Neural progenitor cell (in vitro differentiated cells): ENCODE results near the gene GYS2. TPM values are rescaled to one million over a fixed set of nuclear protein-coding genes. Genes with fewer than 3 reads are reported as not detected.
"Not testable (repeated sequence)": the region's sequence is repeated elsewhere in the genome, so short reads cannot be mapped to it uniquely, and the experiment has no call there.

Experiments
- DNase-seq: peaks from one replicate; pipeline ENCODE4 v3.0.0-alpha.2; 2016; ENCODE audit warnings: low spot score
- H2AFZ ChIP-seq: fragments of 200-600 bp; sonication (generic); replicated peaks from 2 replicates; pipeline ENCODE4 v1.6.1; 2016; ENCODE audit warnings: antibody characterized with exemption
- H3F3A ChIP-seq: fragments of 200-600 bp; sonication (generic); 2 replicates; pipeline ENCODE4 v1.6.1; 2016; ENCODE audit warnings: antibody characterized with exemption, low read depth
- H3K27ac ChIP-seq: fragments of 200-600 bp; sonication (generic); 2 replicates; pipeline ENCODE4 v1.5.1; 2016; ENCODE audit warnings: mild to moderate bottlenecking
- H3K27me3 ChIP-seq: fragments of 200-600 bp; sonication (generic); 2 replicates; pipeline ENCODE4 v1.6.1; 2016; ENCODE audit warnings: mild to moderate bottlenecking, moderate library complexity
- H3K36me3 ChIP-seq: fragments of 200-600 bp; sonication (generic); 2 replicates; pipeline ENCODE4 v1.5.1; 2016
- H3K4me1 ChIP-seq: fragments of 200-600 bp; sonication (generic); 2 replicates; pipeline ENCODE4 v1.6.1; 2016; ENCODE audit warnings: mixed run types
- H3K4me2 ChIP-seq: fragments of 200-600 bp; sonication (generic); 2 replicates; pipeline ENCODE4 v1.6.1; 2016
- H3K4me3 ChIP-seq: fragments of 200-600 bp; sonication (generic); 2 replicates; pipeline ENCODE4 v1.5.1; 2016
- H3K79me2 ChIP-seq: fragments of 200-600 bp; sonication (generic); 2 replicates; pipeline ENCODE4 v1.6.1; 2016; ENCODE audit warnings: low read depth
- H3K9ac ChIP-seq: fragments of 200-600 bp; sonication (generic); 2 replicates; pipeline ENCODE4 v1.6.1; 2016
- H3K9me3 ChIP-seq: fragments of 200-600 bp; sonication (generic); 2 replicates; pipeline ENCODE4 v1.5.1; 2016; ENCODE audit warnings: low read depth
- H4K20me1 ChIP-seq: fragments of 200-600 bp; sonication (generic); 2 replicates; pipeline ENCODE4 v1.6.1; 2016; ENCODE audit warnings: low read depth
- H3K27ac Mint-ChIP-seq: 3 replicates; pipeline ENCODE4 v1.8.0; 2021; ENCODE audit warnings: mixed read lengths
- H3K27me3 Mint-ChIP-seq: 2 replicates; pipeline ENCODE4 v1.8.0; 2022; ENCODE audit warnings: low read depth, mild to moderate bottlenecking, inconsistent platforms, moderate library complexity, mixed read lengths; ENCODE audit not compliant: insufficient read depth
- H3K36me3 Mint-ChIP-seq: 3 replicates; pipeline ENCODE4 v1.8.0; 2021; ENCODE audit warnings: mixed read lengths
- H3K4me1 Mint-ChIP-seq: 3 replicates; pipeline ENCODE4 v1.8.0; 2021; ENCODE audit warnings: mixed read lengths
- H3K4me3 Mint-ChIP-seq: 3 replicates; pipeline ENCODE4 v1.8.0; 2021; ENCODE audit warnings: mild to moderate bottlenecking, moderate library complexity, mixed read lengths
- H3K9me3 Mint-ChIP-seq: 3 replicates; pipeline ENCODE4 v1.8.0; 2020; ENCODE audit warnings: mixed read lengths
- CTCF ChIP-seq: fragments of 200-600 bp; sonication (generic); IDR thresholded peaks from 2 replicates; pipeline ENCODE4 v1.5.1; 2017; ENCODE audit warnings: antibody characterized with exemption, mild to moderate bottlenecking
- EZH2 ChIP-seq: fragments of 200-600 bp; sonication (generic); IDR thresholded peaks from 2 replicates; pipeline ENCODE4 v1.6.1; 2017; ENCODE audit warnings: antibody characterized with exemption, mild to moderate bottlenecking, moderate library complexity
- EZH2phosphoT487 ChIP-seq: fragments of 200-600 bp; sonication (generic); IDR thresholded peaks from 2 replicates; pipeline ENCODE4 v1.6.1; 2017; ENCODE audit warnings: antibody characterized with exemption
- total RNA-seq: library from RNA; depleted of rRNA; stranded (reverse); fragments of >200 nt; gene quantifications from 2 replicates; pipeline ENCODE4 v1.2.3, GENCODE V29; 2015; ENCODE audit warnings: low replicate concordance

The GYS2 gene
- total RNA-seq, 1 donor from 2014 or later: not detected

- H3K4me3 Mint-ChIP-seq: no peak overlapping the region
- H3K27ac Mint-ChIP-seq: no peak overlapping the region
Observed at GRCh38 chr12:21599143-21599999, 5.3 kb downstream of the GYS2 start.

GRCh38 chr12:21598651-21599050, 6.0 kb downstream of the GYS2 start:
- no peak overlapping the region for H2AFZ ChIP-seq
- H3K36me3 Mint-ChIP-seq: no peaks in the 10 kb centered on the region
- H3K4me2 ChIP-seq: no peak overlapping the region
- no peak overlapping the region for H3K4me3 Mint-ChIP-seq
- peaks cover 2% of the 10 kb centered on the region for H3K9me3 Mint-ChIP-seq
- no peaks in the 10 kb centered on the region for H3F3A ChIP-seq
- H3K27ac Mint-ChIP-seq: no peak overlapping the region
- no peak for DNase-seq
- H3K36me3 ChIP-seq: no peaks in the 10 kb centered on the region
- H3K4me1 ChIP-seq: no peaks in the 10 kb centered on the region
- peaks cover 10% of the 10 kb centered on the region for H3K4me1 Mint-ChIP-seq
- H4K20me1 ChIP-seq: no peaks in the 10 kb centered on the region
- H3K4me3 ChIP-seq: no peak overlapping the region
- H3K79me2 ChIP-seq: no peaks in the 10 kb centered on the region
- no peak overlapping the region for H3K27ac ChIP-seq
- H3K27me3 Mint-ChIP-seq: no peaks in the 10 kb centered on the region
- no peaks in the 10 kb centered on the region for H3K27me3 ChIP-seq
- H3K9ac ChIP-seq: no peak overlapping the region
- H3K9me3 ChIP-seq: no peaks in the 10 kb centered on the region
- TF ChIP-seq CTCF (no peak), EZH2phosphoT487 (no peak), EZH2 (no peak)

More at GRCh38 chr12:21599143-21599999, 5.3 kb downstream of the GYS2 start:
- no peak overlapping the region for H3K27ac ChIP-seq
- Mint-ChIP-seq H3K36me3 (no peaks in the 10 kb centered on the region), H3K4me1 (peaks cover 13% of the 10 kb centered on the region), H3K9me3 (peaks cover 2% of the 10 kb centered on the region), H3K27me3 (no peaks in the 10 kb centered on the region)
- no peaks in the 10 kb centered on the region for H3K27me3 ChIP-seq
- H3K79me2 ChIP-seq: no peaks in the 10 kb centered on the region
- TF ChIP-seq CTCF (no peak), EZH2phosphoT487 (no peak), EZH2 (no peak)
- no peak overlapping the region for H2AFZ ChIP-seq
- no peaks in the 10 kb centered on the region for H3K4me1 ChIP-seq
- H3K36me3 ChIP-seq: no peaks in the 10 kb centered on the region
- no peak for DNase-seq
- no peaks in the 10 kb centered on the region for H3K9me3 ChIP-seq
- H3K4me3 ChIP-seq: no peak overlapping the region
- H4K20me1 ChIP-seq: no peaks in the 10 kb centered on the region
- no peaks in the 10 kb centered on the region for H3F3A ChIP-seq
- H3K4me2 ChIP-seq: no peak overlapping the region
- no peak overlapping the region for H3K9ac ChIP-seq

- H3K9me3 ChIP-seq, H3K36me3 ChIP-seq, H3F3A ChIP-seq, H3K4me2 ChIP-seq, H4K20me1 ChIP-seq, H3K27me3 Mint-ChIP-seq, H3K27ac ChIP-seq, H3K27ac Mint-ChIP-seq, H3K4me1 Mint-ChIP-seq, H3K79me2 ChIP-seq, DNase-seq, H2AFZ ChIP-seq, H3K4me3 ChIP-seq, H3K4me3 Mint-ChIP-seq, H3K36me3 Mint-ChIP-seq, H3K9ac ChIP-seq, H3K27me3 ChIP-seq, H3K4me1 ChIP-seq: not testable (repeated sequence)
- peaks cover 13% of the 10 kb centered on the region for H3K9me3 Mint-ChIP-seq
Observed at GRCh38 chr12:21595356-21595755, 9.3 kb downstream of the GYS2 start.

GRCh38 chr12:21585485-21585884, 19.2 kb downstream of the GYS2 start:
- no peaks in the 10 kb centered on the region for H3K9me3 Mint-ChIP-seq
- no peak for TF ChIP-seq CTCF
- no peak for TF ChIP-seq EZH2
- TF ChIP-seq EZH2phosphoT487: no peak
- DNase-seq: no peak
- no peaks in the 10 kb centered on the region for H3K27me3 ChIP-seq
- no peaks in the 10 kb centered on the region for H3K4me1 ChIP-seq
- H3K36me3 ChIP-seq: no peaks in the 10 kb centered on the region
- no peaks in the 10 kb centered on the region for H4K20me1 ChIP-seq
- no peaks in the 10 kb centered on the region for H3K79me2 ChIP-seq
- H3K27me3 Mint-ChIP-seq: peaks cover 3% of the 10 kb centered on the region
- no peaks in the 10 kb centered on the region for H3K36me3 Mint-ChIP-seq
- H3K4me3 ChIP-seq: no peak overlapping the region
- no peaks in the 10 kb centered on the region for H3F3A ChIP-seq
- no peak overlapping the region for H3K4me2 ChIP-seq
- no peak overlapping the region for H3K4me3 Mint-ChIP-seq
- H3K9me3 ChIP-seq: no peaks in the 10 kb centered on the region
- no peak overlapping the region for H3K27ac Mint-ChIP-seq
- H3K27ac ChIP-seq: no peak overlapping the region
- H2AFZ ChIP-seq: no peak overlapping the region
- H3K4me1 Mint-ChIP-seq: no peaks in the 10 kb centered on the region
- no peak overlapping the region for H3K9ac ChIP-seq

GRCh38 chr12:21584403-21585182, 20.1 kb downstream of the GYS2 start:
- H3K27ac Mint-ChIP-seq, H3K4me3 ChIP-seq, DNase-seq, H3K36me3 Mint-ChIP-seq, H4K20me1 ChIP-seq, H3K4me3 Mint-ChIP-seq, H3K9ac ChIP-seq, H3K9me3 ChIP-seq, H3K9me3 Mint-ChIP-seq, H3K27me3 Mint-ChIP-seq, H2AFZ ChIP-seq, H3K79me2 ChIP-seq, H3K36me3 ChIP-seq, H3K4me1 ChIP-seq, H3K27ac ChIP-seq, H3K27me3 ChIP-seq, H3K4me1 Mint-ChIP-seq, H3F3A ChIP-seq, H3K4me2 ChIP-seq: not testable (repeated sequence)
